Nephron progenitor cell (in vitro differentiated cells): ENCODE results near the gene ATR.
"Not testable (repeated sequence)": the region's sequence is repeated elsewhere in the genome, so short reads cannot be mapped to it uniquely, and the experiment has no call there.

Source experiments
- DNase-seq: peaks from one replicate; pipeline ENCODE4 v3.0.0; 2021
- H3K27ac Mint-ChIP-seq: 2 replicates; pipeline ENCODE4 v1.8.0; 2021; ENCODE audit warnings: mild to moderate bottlenecking, moderate library complexity, mixed read lengths
- H3K27me3 Mint-ChIP-seq: 2 replicates; pipeline ENCODE4 v1.8.0; 2021; ENCODE audit warnings: mild to moderate bottlenecking, low read depth, mixed read lengths; ENCODE audit not compliant: poor library complexity
- H3K36me3 Mint-ChIP-seq: 2 replicates; pipeline ENCODE4 v1.8.0; 2021; ENCODE audit warnings: low read depth, mixed read lengths
- H3K4me1 Mint-ChIP-seq: 2 replicates; pipeline ENCODE4 v1.8.0; 2021; ENCODE audit warnings: mixed read lengths
- H3K4me3 Mint-ChIP-seq: 2 replicates; pipeline ENCODE4 v1.8.0; 2021; ENCODE audit warnings: mild to moderate bottlenecking, moderate library complexity, mixed read lengths
- H3K9me3 Mint-ChIP-seq: 2 replicates; pipeline ENCODE4 v1.8.0; 2021; ENCODE audit warnings: mild to moderate bottlenecking, moderate library complexity, mixed read lengths
- CTCF ChIP-seq: fragments of 200-600 bp; sonication (generic); IDR thresholded peaks from 2 replicates; pipeline ENCODE4 v1.5.0; 2021; ENCODE audit warnings: antibody characterized with exemption

The ATR gene

GRCh38 chr3:142450189-142450588 lies 128.3 kb downstream of the ATR start:
- H3K27me3 Mint-ChIP-seq: no peaks in the 10 kb centered on the region
- no peak overlapping the region for H3K27ac Mint-ChIP-seq
- TF ChIP-seq CTCF: no peak
- no peaks in the 10 kb centered on the region for H3K9me3 Mint-ChIP-seq
- no peak for DNase-seq
- no peak overlapping the region for H3K4me3 Mint-ChIP-seq
- H3K4me1 Mint-ChIP-seq: peaks cover 33% of the 10 kb centered on the region
- peaks cover 14% of the 10 kb centered on the region for H3K36me3 Mint-ChIP-seq

- Mint-ChIP-seq H3K4me3 (peak within 1 kb of the TSS; percentile 96), H3K27me3 (no peaks in the 10 kb centered on the region), H3K4me1 (peaks cover 36% of the 10 kb centered on the region), H3K9me3 (peaks cover 9% of the 10 kb centered on the region), H3K36me3 (peaks cover 28% of the 10 kb centered on the region), H3K27ac (peak within 1 kb of the TSS; percentile 100)
- DNase-seq: peak; percentile 99
- no peak for TF ChIP-seq CTCF
Measured at GRCh38 chr3:142447852-142448823, 130.4 kb downstream of the ATR start, which contains the start of gene XRN1. Gene XRN1 (minus strand): TSS chr3:142448037. CDS start chr3:142447944, 93 bp downstream.

- DNase-seq: peak; percentile 40
- H3K4me3 Mint-ChIP-seq: peak overlapping the region; percentile 96
- H3K4me1 Mint-ChIP-seq: peaks cover 36% of the 10 kb centered on the region
- peak overlapping the region; percentile 100 for H3K27ac Mint-ChIP-seq
- no peak for TF ChIP-seq CTCF
- peaks cover 32% of the 10 kb centered on the region for H3K36me3 Mint-ChIP-seq
- H3K9me3 Mint-ChIP-seq: peaks cover 12% of the 10 kb centered on the region
- no peaks in the 10 kb centered on the region for H3K27me3 Mint-ChIP-seq
Measured at GRCh38 chr3:142447301-142447851, 131.2 kb downstream of the ATR start.

- Mint-ChIP-seq H3K36me3 (peaks cover 37% of the 10 kb centered on the region), H3K4me1 (peaks cover 36% of the 10 kb centered on the region), H3K27me3 (no peaks in the 10 kb centered on the region), H3K9me3 (peaks cover 12% of the 10 kb centered on the region), H3K27ac (no peak overlapping the region), H3K4me3 (peak overlapping the region; percentile 96)
- no peak for TF ChIP-seq CTCF
- no peak for DNase-seq
Measured at GRCh38 chr3:142445816-142446254, 132.7 kb downstream of the ATR start.

- Mint-ChIP-seq H3K9me3 (peaks cover 12% of the 10 kb centered on the region), H3K36me3 (peaks cover 33% of the 10 kb centered on the region), H3K4me3 (no peak overlapping the region), H3K27ac (no peak overlapping the region), H3K27me3 (no peaks in the 10 kb centered on the region), H3K4me1 (peaks cover 36% of the 10 kb centered on the region)
- TF ChIP-seq CTCF: no peak
- DNase-seq: no peak
Measured at GRCh38 chr3:142444343-142444742, 134.2 kb downstream of the ATR start.

- H3K27me3 Mint-ChIP-seq, H3K4me3 Mint-ChIP-seq, DNase-seq: not testable (repeated sequence)
- peaks cover 12% of the 10 kb centered on the region for H3K9me3 Mint-ChIP-seq
- peak overlapping the region; percentile 19 for H3K27ac Mint-ChIP-seq
- peaks cover 26% of the 10 kb centered on the region for H3K4me1 Mint-ChIP-seq
- peaks cover 33% of the 10 kb centered on the region for H3K36me3 Mint-ChIP-seq
Measured at GRCh38 chr3:142443060-142443459, 135.5 kb downstream of the ATR start.

- not testable (repeated sequence) for H3K27me3 Mint-ChIP-seq, H3K27ac Mint-ChIP-seq, H3K4me1 Mint-ChIP-seq
Measured at GRCh38 chr3:142439499-142440220, 138.9 kb downstream of the ATR start.

GRCh38 chr3:142438096-142438495 lies 140.4 kb downstream of the ATR start:
- not testable (repeated sequence) for H3K27me3 Mint-ChIP-seq, H3K4me3 Mint-ChIP-seq, H3K27ac Mint-ChIP-seq, H3K9me3 Mint-ChIP-seq, H3K4me1 Mint-ChIP-seq, DNase-seq
- peaks cover 41% of the 10 kb centered on the region for H3K36me3 Mint-ChIP-seq

More at GRCh38 chr3:142439499-142440220, 138.9 kb downstream of the ATR start:
- not testable (repeated sequence) for H3K4me3 Mint-ChIP-seq, DNase-seq
- Mint-ChIP-seq H3K36me3 (peaks cover 50% of the 10 kb centered on the region), H3K9me3 (peaks cover 19% of the 10 kb centered on the region)
